ENCODE measurements around the gene GIN1.
"Not testable (repeated sequence)": the region's sequence is repeated elsewhere in the genome, so short reads cannot be mapped to it uniquely, and the experiment has no call there.

The GIN1 gene

GRCh38 chr5:103108086-103108485 is 11.9 kb downstream of the GIN1 start:
- no peak for DNase-seq

GRCh38 chr5:103102234-103102633 is 17.7 kb downstream of the GIN1 start:
- no peak for DNase-seq

GRCh38 chr5:103101079-103101750 is 18.7 kb downstream of the GIN1 start:
- DNase-seq = no peak

- no peak for DNase-seq
Observed at GRCh38 chr5:103098993-103099392, 20.9 kb downstream of the GIN1 start.

GRCh38 chr5:103094737-103095136 is 25.2 kb downstream of the GIN1 start:
- no peak for DNase-seq

- no peak for DNase-seq
Observed at GRCh38 chr5:103093727-103094126, 26.2 kb downstream of the GIN1 start.

GRCh38 chr5:103092676-103093075 is 27.3 kb downstream of the GIN1 start:
- no peak for DNase-seq

GRCh38 chr5:103090791-103091190 is 29.1 kb downstream of the GIN1 start:
- DNase-seq = no peak

GRCh38 chr5:103089272-103089671 is 30.7 kb downstream of the GIN1 start:
- no peak for DNase-seq

- DNase-seq = no peak
Observed at GRCh38 chr5:103086547-103086946, 33.4 kb downstream of the GIN1 start.

GRCh38 chr5:103079796-103080195 is 40.1 kb downstream of the GIN1 start:
- no peak for DNase-seq

GRCh38 chr5:103075442-103075841 is 44.5 kb downstream of the GIN1 start:
- no peak for DNase-seq

- not testable (repeated sequence) for DNase-seq
Observed at GRCh38 chr5:103073500-103073899, 46.4 kb downstream of the GIN1 start.

GRCh38 chr5:103066326-103066725 is 53.6 kb downstream of the GIN1 start:
- DNase-seq = no peak

- DNase-seq = no peak
Observed at GRCh38 chr5:103060424-103060954, 59.4 kb downstream of the GIN1 start.

- no peak for DNase-seq
Observed at GRCh38 chr5:103059525-103059924, 60.4 kb downstream of the GIN1 start.

- DNase-seq = no peak
Observed at GRCh38 chr5:103057208-103058130, 62.5 kb downstream of the GIN1 start.

- not testable (repeated sequence) for DNase-seq
Observed at GRCh38 chr5:103046706-103047105, 73.2 kb downstream of the GIN1 start.

GRCh38 chr5:103041071-103041676 is 78.8 kb downstream of the GIN1 start:
- no peak for DNase-seq

- no peak for DNase-seq
Observed at GRCh38 chr5:103037673-103038455, 82.1 kb downstream of the GIN1 start.

GRCh38 chr5:103036601-103037000 is 83.3 kb downstream of the GIN1 start:
- no peak for DNase-seq
